SKM-1 (cell line): ENCODE measurements around the gene CWC27.

Experiments
- DNase-seq: peaks from one replicate; lab custom pipeline; 2025; ENCODE audit not compliant: unreplicated experiment; lab: John Stamatoyannopoulos, UW

CWC27 gene

DNA sequence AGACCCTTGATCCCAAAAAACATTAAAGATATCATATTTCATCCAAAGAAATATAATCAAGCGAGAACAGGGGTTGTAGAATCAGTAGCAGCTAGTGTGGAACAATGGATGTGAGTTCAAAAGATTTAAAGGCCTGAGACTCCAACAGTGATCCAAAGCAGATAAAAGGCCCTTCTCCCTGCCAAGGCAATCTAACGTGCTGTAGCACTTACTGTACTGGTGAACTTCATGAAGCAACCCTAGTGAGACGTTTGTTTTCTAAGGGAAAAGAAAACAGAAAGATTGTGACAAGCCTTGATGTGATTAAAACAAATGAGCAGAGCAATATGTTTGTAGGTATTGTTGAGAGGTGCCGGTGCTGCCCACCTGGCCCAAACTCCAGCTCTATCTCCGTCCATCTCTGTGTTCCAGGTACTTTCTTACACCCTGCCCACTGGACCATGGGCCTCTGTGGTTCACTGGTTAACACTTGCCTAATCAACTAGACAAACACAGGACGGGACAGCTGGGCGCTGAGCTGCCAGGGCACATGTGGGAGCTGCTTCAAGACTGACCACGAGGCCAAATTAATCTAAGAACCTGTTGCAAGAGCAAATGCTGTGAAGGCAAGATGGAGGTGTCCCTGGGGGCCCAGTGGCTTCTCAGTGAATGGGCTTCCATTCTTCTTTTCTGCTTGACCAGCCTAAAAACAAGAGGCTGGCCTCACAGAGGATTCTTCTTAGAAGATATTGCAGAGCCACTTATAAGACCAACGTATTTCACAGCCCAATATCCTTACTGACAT, 265.5 kb downstream of the CWC27 start:
- DNase-seq: no peak

GRCh38 chr5:65034813-65035209, 266.1 kb downstream of the CWC27 start:
- no peak for DNase-seq

GRCh38 chr5:65035211-65036206, 266.8 kb downstream of the CWC27 start:
- peak; percentile 88 for DNase-seq

DNA sequence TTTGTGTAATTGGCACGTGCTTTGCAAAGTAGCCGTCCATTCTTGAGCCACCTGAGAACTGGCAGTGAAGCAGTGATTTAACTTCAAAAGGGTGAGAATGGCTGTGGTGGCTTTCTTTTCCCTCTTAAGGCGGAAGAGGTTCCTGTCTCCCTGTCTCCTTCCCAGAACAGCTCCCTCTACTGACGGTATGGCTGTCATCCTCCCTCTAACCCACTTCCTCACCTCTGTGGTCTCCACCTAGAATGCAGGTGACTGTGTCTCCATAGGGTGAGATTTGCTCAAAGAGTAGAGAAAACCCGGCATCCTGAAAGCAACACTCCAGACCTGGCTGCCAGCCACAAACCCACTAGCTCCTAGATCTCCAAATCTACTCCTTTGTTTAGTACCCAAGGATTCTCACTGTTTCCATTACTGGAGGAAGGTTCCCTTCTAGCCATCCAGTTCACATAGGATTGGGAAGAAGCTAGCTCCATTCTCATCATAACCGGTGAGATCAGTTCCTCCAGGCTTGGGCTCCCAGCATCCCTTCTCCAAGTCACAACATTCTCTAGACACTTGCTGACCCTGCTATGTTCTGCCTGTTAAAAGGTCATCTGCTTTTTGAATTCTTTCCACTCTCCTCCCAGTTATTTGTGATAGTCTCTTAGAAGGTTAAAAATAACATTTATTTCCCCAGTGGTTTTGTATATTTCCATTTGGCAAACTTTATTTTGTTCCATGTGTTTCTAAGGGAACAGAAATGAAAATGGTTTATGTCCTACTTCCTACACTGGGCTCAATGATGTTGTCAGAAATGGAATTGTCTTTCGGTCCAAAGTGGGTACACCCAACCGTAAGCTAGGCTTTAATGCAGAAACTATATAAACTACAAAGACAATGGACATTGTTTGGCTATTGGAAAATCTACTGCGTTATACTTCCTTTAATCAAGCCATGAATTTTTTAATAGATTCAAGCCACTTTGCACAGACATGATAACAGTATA, 269.4 kb downstream of the CWC27 start:
- DNase-seq: no peak

DNA sequence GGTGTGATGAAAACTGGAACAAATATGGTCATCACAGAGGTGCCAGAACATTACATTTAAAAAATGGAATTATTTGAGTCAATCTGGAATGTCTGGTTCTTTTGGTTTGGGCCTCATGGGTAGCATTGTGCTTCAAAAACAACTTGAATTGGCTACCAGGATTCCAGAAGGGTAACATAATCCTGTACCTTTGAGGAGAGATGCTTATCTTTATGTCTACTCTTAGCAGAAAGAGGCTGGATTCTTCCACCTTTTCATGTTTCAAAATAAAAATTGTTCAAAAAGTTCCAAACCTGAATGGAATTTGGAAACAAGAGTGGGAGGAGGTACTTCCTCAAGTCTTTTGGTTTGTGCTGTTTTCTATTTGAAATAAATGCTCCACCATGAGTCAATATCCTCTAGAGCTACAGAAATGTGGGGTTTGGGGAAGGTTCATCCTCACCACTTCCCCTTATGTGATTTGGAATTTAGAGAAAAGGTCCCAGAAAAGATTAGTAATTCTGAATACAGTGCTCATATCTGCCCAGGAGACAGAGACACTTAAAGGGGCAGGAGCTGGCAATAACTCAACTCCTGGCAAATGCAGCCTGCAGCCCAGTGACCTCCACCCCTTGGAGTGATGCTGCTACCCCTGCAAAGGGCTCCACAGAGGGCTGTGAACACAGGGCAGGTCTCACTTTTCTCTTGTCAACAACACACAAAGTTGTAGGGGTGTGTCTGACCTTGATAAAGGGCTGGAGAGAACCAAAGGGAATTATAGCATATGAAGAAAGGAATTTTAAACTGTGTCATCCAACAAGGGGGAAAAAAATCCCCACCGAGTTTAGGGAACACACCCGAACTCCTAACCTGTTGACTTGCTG, 272.8 kb downstream of the CWC27 start:
- peak; percentile 55 for DNase-seq

- DNase-seq: no peak
Measured at GRCh38 chr5:65043843-65044359, 275.2 kb downstream of the CWC27 start.

DNA sequence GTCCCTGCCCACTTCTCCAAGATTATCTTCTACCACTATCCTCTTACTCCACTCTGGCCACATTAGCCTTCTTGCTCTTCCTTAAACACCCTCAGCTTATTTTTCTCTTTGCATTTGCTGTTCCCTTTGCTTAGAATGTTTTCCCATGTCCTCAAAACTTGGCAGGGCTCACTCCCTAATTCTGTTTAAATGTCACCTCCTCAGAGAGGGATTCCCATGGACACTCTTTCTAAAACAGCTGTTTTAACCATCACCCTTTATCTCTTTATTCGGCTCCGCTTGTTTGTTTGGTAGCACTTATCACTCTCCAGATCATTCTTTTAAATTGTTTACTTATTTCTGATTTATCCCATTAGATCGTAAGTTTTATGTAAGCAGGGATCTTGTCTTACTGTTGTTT, 278.5 kb downstream of the CWC27 start:
- DNase-seq: no peak

- DNase-seq: no peak
Measured at GRCh38 chr5:65047948-65048690, 279.4 kb downstream of the CWC27 start.

DNA sequence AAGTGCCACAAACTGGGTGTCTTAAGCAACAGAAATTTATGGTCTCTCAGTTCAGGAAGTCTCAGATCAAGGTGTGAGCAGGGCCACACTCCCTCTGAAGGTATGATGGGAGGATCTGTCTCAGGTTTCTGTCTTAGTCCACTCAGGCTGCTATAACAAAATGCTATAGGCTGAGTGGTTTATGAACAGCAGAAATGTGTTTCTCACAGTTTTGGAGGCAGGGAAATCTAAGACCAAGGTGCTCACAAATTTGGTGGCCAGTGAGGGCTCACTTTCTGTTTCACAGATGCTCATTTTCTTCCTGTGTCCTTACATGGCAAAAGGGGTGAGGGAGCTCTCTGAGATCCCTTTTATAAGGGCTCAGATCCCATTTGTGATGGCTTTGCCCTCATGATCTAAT, 281.4 kb downstream of the CWC27 start:
- no peak for DNase-seq

DNA sequence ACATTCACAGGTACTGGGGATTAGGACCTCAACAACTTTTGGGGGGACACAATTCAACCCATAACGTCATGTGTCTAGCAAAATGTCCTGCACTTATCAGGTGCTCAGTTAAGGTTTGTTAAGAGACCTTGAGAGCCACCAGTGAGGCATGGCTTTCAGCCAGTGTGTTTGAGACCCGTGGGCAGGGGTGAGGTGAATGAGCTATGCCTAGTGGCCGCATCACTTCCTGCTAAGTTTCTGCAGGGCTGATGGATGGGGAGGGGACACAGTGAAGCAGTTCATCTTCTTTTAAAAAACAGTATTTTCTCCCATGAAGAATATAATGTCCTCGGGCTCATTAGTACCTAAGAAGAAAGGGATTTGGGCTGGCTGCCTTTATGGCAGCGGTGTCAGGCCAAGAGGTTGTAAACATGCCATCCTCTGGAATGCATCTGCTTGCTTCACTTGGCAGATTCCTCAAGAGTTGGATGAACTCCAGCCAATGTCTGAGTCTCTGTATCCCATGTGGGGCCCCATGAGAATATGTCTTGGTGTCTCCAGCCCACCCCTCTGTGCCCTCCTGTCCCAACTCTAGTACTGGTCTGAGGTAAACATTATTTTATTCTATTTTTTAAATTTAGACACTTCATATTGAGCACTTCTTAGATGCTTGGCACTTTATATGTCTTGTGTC, 282.2 kb downstream of the CWC27 start:
- DNase-seq: no peak

DNA sequence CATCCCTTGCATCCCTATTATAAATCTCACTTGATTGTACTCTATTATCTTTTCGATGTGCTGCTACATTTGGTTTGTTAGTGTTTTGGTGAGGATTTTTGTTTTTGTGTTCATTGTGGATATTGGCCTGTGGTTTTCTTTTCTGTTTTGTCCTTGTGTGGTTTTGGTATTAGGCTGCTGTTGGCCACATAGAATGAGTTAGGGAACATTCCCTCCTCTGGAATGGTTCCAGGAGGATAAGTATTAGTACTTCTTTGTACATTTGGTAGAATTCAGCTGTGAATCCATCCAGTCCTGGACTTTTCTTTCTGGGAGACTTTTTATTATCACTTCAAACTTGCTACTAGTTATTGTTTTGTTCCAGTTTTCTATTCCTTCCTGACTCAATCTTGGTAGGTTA, 287.2 kb downstream of the CWC27 start:
- no peak for DNase-seq

GRCh38 chr5:65059681-65060598, 291.2 kb downstream of the CWC27 start:
- DNase-seq: no peak

DNA sequence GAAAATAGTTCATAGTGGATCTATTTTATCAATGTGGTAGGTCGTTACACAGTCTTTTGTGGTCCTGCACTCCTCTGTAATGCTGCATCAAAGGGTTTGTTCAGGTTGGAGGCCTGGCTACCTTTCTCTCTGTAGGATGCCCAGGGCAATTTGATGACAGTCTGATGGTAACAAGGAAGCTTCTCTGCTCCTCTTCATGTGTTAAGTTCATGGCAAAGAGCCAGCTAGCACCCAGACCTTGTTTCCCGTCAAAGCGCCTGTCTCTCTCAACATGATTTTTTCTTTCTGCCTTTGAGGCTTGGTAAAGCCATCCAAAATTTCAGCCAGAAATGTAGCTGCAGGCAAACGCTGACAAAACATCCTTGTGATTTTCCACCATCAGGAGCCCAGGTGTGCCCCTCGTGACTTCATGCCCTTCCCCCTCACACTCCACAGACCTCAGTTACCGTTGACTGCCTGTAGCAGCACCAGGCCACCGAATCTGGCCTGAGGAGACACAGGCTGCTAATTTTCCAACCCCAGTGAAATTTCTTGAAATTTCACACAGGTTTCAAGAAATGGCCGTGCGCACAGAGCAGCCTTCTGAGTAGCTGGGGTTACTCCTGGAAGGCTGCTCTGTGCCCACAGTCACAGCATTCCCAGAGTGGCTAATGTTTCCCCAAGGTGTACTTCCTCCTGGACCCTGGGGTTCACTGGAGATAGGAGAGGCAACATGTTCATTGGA, 292.7 kb downstream of the CWC27 start:
- no peak for DNase-seq

DNA sequence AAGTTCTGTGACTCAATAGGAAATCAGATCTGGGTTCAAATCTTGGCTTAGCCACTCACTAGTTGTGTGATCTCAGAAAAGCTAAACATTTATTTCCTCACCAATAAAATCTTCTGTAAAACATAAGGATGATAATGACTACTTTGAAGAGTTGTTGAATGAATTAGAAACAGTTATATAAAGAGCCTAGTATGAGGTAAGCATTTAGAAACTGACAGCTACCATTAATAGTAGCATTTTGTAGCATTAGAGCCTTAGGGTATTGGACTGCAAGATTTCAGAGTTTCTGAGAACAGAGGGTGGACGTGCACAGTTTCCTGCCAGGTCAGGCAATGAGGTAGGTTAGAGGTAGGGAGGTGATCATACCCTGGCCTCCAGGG, 293.2 kb downstream of the CWC27 start:
- no peak for DNase-seq

DNA sequence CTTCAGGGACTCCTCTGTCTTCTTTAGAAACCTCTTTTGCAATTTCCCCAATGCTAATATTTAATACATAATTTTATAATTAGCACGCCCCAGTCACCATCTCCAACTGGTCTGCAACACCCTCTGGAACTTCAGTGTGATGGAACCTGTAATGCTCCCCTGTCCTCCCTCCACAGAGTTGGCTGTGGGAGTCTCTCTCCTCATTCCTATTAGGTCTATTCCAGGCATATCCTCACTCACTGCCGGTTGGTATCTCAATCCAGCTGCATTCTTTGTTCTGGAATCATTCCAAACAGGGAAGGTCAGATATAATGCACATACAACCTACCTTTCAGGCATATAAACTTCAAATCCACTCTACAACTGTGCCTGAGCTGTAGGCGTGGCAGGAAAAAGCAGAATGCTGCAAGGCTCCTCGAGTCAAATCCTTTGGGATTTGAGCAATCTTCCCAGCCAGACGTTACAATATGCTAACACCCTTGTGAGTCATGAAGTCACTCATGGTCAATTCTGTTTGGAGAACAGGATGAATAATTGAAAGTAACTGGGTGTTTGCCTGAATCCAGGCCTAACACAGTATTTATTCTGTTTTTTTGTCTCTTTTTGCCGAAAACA, 293.8 kb downstream of the CWC27 start:
- DNase-seq: no peak

DNA sequence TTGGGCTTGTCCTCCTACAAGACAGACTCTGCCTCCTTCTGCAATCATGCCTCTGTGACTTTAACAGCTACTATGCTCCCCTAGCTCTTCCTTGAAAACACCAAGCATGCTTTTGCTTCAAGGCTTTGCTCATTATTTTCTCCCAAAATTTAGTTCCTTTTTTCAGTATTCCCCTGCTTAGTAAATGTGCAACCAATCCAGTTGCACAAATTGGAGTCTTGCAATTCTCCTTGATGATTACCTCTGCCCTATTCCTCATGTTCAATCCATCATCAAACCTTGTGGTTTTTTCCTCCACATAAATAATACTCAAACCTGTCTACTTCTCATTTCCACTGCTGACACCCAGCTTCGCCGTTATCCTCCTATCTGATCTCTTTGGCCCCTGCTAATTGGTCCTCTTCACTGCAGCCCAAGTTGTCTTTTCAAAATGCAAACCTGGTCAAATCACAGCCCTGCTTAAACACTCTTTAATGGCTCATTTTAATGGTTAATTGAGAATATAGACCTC, 296.3 kb downstream of the CWC27 start:
- no peak for DNase-seq
